ENCODE measurements around the gene PDCD1. TPM values are rescaled to one million over a fixed set of nuclear protein-coding genes. Genes with fewer than 3 reads are reported as not detected.

The PDCD1 gene
- total and polyA plus RNA-seq, 2 donors (not counting 1 experiment from before 2014, with no cell fraction given), result not detected

- Histone ChIP-seq H2AFZ (ENCODE audit: low read length) (no peak overlapping the region), H3K4me1 (ENCODE audit: control insufficient read depth, extremely low read depth, insufficient read depth, low read length) (no peaks in the 10 kb centered on the region), H3K4me2 (ENCODE audit: extremely low read depth, insufficient read depth, low read length) (no peak overlapping the region), H3K4me3 (replicated peaks in 1 of 4; ENCODE audit: control extremely low read depth in 1 of 4, insufficient read depth in 1 of 4, low read depth in 3 of 4, low read length in 4 of 4) (no peak overlapping the region), H3K27ac (ENCODE audit: insufficient read depth, low read length) (no peak overlapping the region), H3K36me3 (ENCODE audit: control insufficient read depth, insufficient read depth, low read length) (no peaks in the 10 kb centered on the region), H3K27me3 (ENCODE audit: control insufficient read depth, insufficient read depth, low read length) (no peaks in the 10 kb centered on the region), H3K9me3 (ENCODE audit: control insufficient read depth, insufficient read depth, low read depth, low read length) (no peaks in the 10 kb centered on the region), H3K9ac (ENCODE audit: insufficient read depth, low read length) (no peak overlapping the region), H3K79me2 (ENCODE audit: control insufficient read depth, insufficient read depth, low read length) (no peaks in the 10 kb centered on the region), H4K20me1 (ENCODE audit: control insufficient read depth, extremely low read depth, insufficient read depth, low read length) (no peaks in the 10 kb centered on the region)
- DNase-seq (ENCODE audit: low read depth in 2 of 2), result no peak
- TF ChIP-seq EZH2 (IDR thresholded peaks at IDR 0.05; ENCODE audit: low read length, missing control alignments) (no peak), CTCF (conservative IDR thresholded peaks at IDR 0.05 in 1 of 2, IDR thresholded peaks at IDR 0.05 in 1 of 2; ENCODE audit: low read depth in 1 of 2, low read length in 2 of 2) (no peak)
Measured at GRCh38 chr2:241817126-241817820, 41.4 kb downstream of the PDCD1 start.

- TF ChIP-seq EZH2 (IDR thresholded peaks at IDR 0.05; ENCODE audit: low read length, missing control alignments) (no peak), CTCF (conservative IDR thresholded peaks at IDR 0.05 in 1 of 2, IDR thresholded peaks at IDR 0.05 in 1 of 2; ENCODE audit: low read depth in 1 of 2, low read length in 2 of 2) (no peak)
- Histone ChIP-seq H3K4me2 (ENCODE audit: extremely low read depth, insufficient read depth, low read length) (no peak overlapping the region), H3K4me3 (replicated peaks in 1 of 4; ENCODE audit: control extremely low read depth in 1 of 4, insufficient read depth in 1 of 4, low read depth in 3 of 4, low read length in 4 of 4) (no peak overlapping the region)
Measured at GRCh38 chr2:241816431-241817121, 42.1 kb downstream of the PDCD1 start.

GRCh38 chr2:241815477-241816430, 42.9 kb downstream of the PDCD1 start:
- H4K20me1 ChIP-seq (ENCODE audit: control insufficient read depth, extremely low read depth, insufficient read depth, low read length), result no peaks in the 10 kb centered on the region
- H3K4me2 ChIP-seq (ENCODE audit: extremely low read depth, insufficient read depth, low read length), result no peak overlapping the region
- H3K4me1 ChIP-seq (ENCODE audit: control insufficient read depth, extremely low read depth, insufficient read depth, low read length), result no peaks in the 10 kb centered on the region
- no peak overlapping the region for H2AFZ ChIP-seq (ENCODE audit: low read length)
- no peak overlapping the region for H3K27ac ChIP-seq (ENCODE audit: insufficient read depth, low read length)
- TF ChIP-seq EZH2 (IDR thresholded peaks at IDR 0.05; ENCODE audit: low read length, missing control alignments) (no peak), CTCF (conservative IDR thresholded peaks at IDR 0.05 in 1 of 2, IDR thresholded peaks at IDR 0.05 in 1 of 2; ENCODE audit: low read depth in 1 of 2, low read length in 2 of 2) (no peak)
- H3K9ac ChIP-seq (ENCODE audit: insufficient read depth, low read length), result no peak overlapping the region
- H3K27me3 ChIP-seq (ENCODE audit: control insufficient read depth, insufficient read depth, low read length), result no peaks in the 10 kb centered on the region
- no peaks in the 10 kb centered on the region for H3K36me3 ChIP-seq (ENCODE audit: control insufficient read depth, insufficient read depth, low read length)
- DNase-seq (ENCODE audit: low read depth in 2 of 2), result no peak
- no peak overlapping the region for H3K4me3 ChIP-seq (replicated peaks in 1 of 4; ENCODE audit: control extremely low read depth in 1 of 4, insufficient read depth in 1 of 4, low read depth in 3 of 4, low read length in 4 of 4)
- no peaks in the 10 kb centered on the region for H3K79me2 ChIP-seq (ENCODE audit: control insufficient read depth, insufficient read depth, low read length)
- no peaks in the 10 kb centered on the region for H3K9me3 ChIP-seq (ENCODE audit: control insufficient read depth, insufficient read depth, low read depth, low read length)

More at GRCh38 chr2:241816431-241817121, 42.1 kb downstream of the PDCD1 start:
- H3K27me3 ChIP-seq (ENCODE audit: control insufficient read depth, insufficient read depth, low read length), result no peaks in the 10 kb centered on the region
- no peak for DNase-seq (ENCODE audit: low read depth in 2 of 2)
- H3K9me3 ChIP-seq (ENCODE audit: control insufficient read depth, insufficient read depth, low read depth, low read length), result no peaks in the 10 kb centered on the region
- H3K9ac ChIP-seq (ENCODE audit: insufficient read depth, low read length), result no peak overlapping the region
- H4K20me1 ChIP-seq (ENCODE audit: control insufficient read depth, extremely low read depth, insufficient read depth, low read length), result no peaks in the 10 kb centered on the region
- no peak overlapping the region for H3K27ac ChIP-seq (ENCODE audit: insufficient read depth, low read length)
- H3K79me2 ChIP-seq (ENCODE audit: control insufficient read depth, insufficient read depth, low read length), result no peaks in the 10 kb centered on the region
- no peak overlapping the region for H2AFZ ChIP-seq (ENCODE audit: low read length)
- no peaks in the 10 kb centered on the region for H3K4me1 ChIP-seq (ENCODE audit: control insufficient read depth, extremely low read depth, insufficient read depth, low read length)
- no peaks in the 10 kb centered on the region for H3K36me3 ChIP-seq (ENCODE audit: control insufficient read depth, insufficient read depth, low read length)
